Measurements from ENCODE around the gene TP53BP2.
"Not testable (repeated sequence)": the region's sequence is repeated elsewhere in the genome, so short reads cannot be mapped to it uniquely, and the experiment has no call there.

Gene TP53BP2

DNA sequence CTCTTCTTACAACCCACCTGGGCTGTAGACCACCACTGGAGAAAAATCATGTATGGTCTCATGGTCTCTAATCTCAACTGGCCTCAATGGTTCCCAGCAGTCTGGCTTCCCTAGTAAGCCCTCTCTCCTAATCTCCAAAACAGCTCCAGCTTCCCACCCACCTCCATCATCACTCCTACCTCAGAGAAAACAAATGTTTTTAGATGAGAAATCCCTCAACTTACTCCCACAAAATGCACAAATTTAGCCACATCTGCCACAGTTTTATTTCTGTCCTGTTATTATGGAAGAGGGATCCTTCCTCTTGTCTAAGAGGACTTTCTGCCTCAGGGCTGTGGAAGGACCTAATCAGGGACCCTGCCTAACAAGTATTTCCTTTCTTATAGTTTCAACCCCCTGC, 32.1 kb downstream of the TP53BP2 start:
- Histone ChIP-seq H3K79me2 (no peaks in the 10 kb centered on the region), H3K4me2 (ENCODE audit: low read length) (no peak overlapping the region), H3K27ac (no peak overlapping the region), H3K9ac (no peak overlapping the region), H3K4me1 (no peaks in the 10 kb centered on the region), H3K36me3 (ENCODE audit: control insufficient read depth, insufficient read depth, low read length) (no peaks in the 10 kb centered on the region), H3K4me3 (ENCODE audit: low read depth, low read length) (no peak overlapping the region), H3K27me3 (ENCODE audit: control insufficient read depth, insufficient read depth, low read length) (no peaks in the 10 kb centered on the region), H3K9me3 (ENCODE audit: control insufficient read depth, low read length) (no peaks in the 10 kb centered on the region), H2AFZ (no peak overlapping the region)
- TF ChIP-seq, protein P1, sequence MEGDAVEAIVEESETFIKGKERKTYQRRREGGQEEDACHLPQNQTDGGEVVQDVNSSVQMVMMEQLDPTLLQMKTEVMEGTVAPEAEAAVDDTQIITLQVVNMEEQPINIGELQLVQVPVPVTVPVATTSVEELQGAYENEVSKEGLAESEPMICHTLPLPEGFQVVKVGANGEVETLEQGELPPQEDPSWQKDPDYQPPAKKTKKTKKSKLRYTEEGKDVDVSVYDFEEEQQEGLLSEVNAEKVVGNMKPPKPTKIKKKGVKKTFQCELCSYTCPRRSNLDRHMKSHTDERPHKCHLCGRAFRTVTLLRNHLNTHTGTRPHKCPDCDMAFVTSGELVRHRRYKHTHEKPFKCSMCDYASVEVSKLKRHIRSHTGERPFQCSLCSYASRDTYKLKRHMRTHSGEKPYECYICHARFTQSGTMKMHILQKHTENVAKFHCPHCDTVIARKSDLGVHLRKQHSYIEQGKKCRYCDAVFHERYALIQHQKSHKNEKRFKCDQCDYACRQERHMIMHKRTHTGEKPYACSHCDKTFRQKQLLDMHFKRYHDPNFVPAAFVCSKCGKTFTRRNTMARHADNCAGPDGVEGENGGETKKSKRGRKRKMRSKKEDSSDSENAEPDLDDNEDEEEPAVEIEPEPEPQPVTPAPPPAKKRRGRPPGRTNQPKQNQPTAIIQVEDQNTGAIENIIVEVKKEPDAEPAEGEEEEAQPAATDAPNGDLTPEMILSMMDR (IDR thresholded peaks at IDR 0.05): no peak

DNA sequence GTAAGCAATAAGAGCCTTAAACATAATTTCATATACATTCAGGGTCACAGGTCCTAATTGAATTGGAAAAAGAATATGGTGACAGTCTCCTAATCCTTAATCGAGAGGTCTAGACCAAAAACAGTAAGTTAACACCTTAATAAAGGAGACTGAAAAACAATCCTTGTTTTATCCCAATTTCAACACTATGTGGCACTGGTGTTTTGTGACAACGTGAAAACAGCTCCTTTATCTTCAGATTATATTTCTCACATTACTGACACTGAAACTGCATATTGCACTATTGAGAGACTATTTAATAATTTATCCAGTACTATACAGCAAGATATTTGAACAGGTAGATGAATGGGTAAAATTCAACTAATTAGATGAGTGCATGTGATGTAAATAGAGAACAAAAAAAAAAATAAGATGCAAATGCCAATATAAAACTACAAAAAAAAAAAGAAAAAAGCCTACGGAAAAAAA, 34.1 kb downstream of the TP53BP2 start:
- Histone ChIP-seq H3K4me1 (no peaks in the 10 kb centered on the region), H3K27ac (no peak overlapping the region), H3K9ac (no peak overlapping the region), H3K36me3 (ENCODE audit: control insufficient read depth, insufficient read depth, low read length) (no peaks in the 10 kb centered on the region), H3K9me3 (ENCODE audit: control insufficient read depth, low read length) (no peaks in the 10 kb centered on the region), H3K4me2 (ENCODE audit: low read length) (no peak overlapping the region), H2AFZ (no peak overlapping the region), H3K4me3 (ENCODE audit: low read depth, low read length) (no peak overlapping the region), H3K79me2 (no peaks in the 10 kb centered on the region), H3K27me3 (ENCODE audit: control insufficient read depth, insufficient read depth, low read length) (no peaks in the 10 kb centered on the region)
- TF ChIP-seq, protein P1 (IDR thresholded peaks at IDR 0.05): peak; percentile 44

DNA sequence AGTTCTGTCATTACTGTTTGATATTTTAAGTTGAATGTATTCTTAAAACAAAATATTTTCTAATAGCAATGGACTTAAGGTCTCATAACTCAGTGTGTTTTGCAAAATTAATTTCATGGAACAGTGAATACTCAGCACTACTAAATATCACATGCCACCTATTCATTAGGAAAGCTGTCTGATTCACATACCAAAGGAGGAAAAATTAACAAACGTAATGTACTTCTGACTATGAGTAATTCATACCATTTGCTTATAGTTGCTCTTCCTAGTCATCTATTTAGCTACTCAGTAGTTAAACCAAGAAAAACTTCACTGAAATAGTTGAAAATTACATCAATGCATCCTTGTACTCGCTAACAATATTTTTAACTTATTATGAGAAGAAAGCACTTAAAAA, 35.2 kb downstream of the TP53BP2 start:
- Histone ChIP-seq H3K4me2 (ENCODE audit: low read length) (no peak overlapping the region), H3K4me3 (ENCODE audit: low read depth, low read length) (no peak overlapping the region), H3K9ac (no peak overlapping the region), H3K4me1 (no peaks in the 10 kb centered on the region), H3K27me3 (ENCODE audit: control insufficient read depth, insufficient read depth, low read length) (no peaks in the 10 kb centered on the region), H3K27ac (no peak overlapping the region), H2AFZ (no peak overlapping the region), H3K79me2 (no peaks in the 10 kb centered on the region), H3K9me3 (ENCODE audit: control insufficient read depth, low read length) (no peaks in the 10 kb centered on the region), H3K36me3 (ENCODE audit: control insufficient read depth, insufficient read depth, low read length) (no peaks in the 10 kb centered on the region)
- TF ChIP-seq, protein P1 (IDR thresholded peaks at IDR 0.05): no peak

DNA sequence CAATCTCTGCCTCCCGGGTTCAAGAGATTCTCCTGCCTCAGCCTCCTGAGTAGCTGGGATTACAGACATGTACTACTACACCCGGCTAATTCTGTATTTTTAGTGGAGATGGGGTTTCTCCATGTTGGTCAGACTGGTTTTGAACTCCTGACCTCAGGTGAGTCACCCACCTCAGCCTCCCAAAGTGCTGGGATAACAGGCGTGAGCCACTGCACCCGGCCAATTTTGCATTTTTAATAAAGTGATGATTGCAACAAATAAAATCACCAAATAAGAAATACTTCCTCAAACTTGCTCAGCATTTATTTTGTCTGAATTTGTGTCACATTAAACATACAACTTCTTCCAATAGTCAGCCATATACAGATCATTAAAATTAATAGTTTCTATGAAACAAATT, 35.8 kb downstream of the TP53BP2 start:
- H3K4me1 ChIP-seq; H3K4me3 ChIP-seq (ENCODE audit: low read depth, low read length); H3K9ac ChIP-seq; H3K36me3 ChIP-seq (ENCODE audit: control insufficient read depth, insufficient read depth, low read length); H3K79me2 ChIP-seq; H3K27me3 ChIP-seq (ENCODE audit: control insufficient read depth, insufficient read depth, low read length); H2AFZ ChIP-seq; H3K4me2 ChIP-seq (ENCODE audit: low read length); H3K27ac ChIP-seq; H3K9me3 ChIP-seq (ENCODE audit: control insufficient read depth, low read length): not testable (repeated sequence)

- H2AFZ ChIP-seq: no peak overlapping the region
- H3K79me2 ChIP-seq: no peaks in the 10 kb centered on the region
- H3K27me3 ChIP-seq (ENCODE audit: control insufficient read depth, insufficient read depth, low read length): no peaks in the 10 kb centered on the region
- no peaks in the 10 kb centered on the region for H3K9me3 ChIP-seq (ENCODE audit: control insufficient read depth, low read length)
- no peak overlapping the region for H3K9ac ChIP-seq
- no peaks in the 10 kb centered on the region for H3K4me1 ChIP-seq
- TF ChIP-seq, protein P1 (IDR thresholded peaks at IDR 0.05): no peak
- H3K4me2 ChIP-seq (ENCODE audit: low read length): no peak overlapping the region
- H3K4me3 ChIP-seq (ENCODE audit: low read depth, low read length): no peak overlapping the region
- H3K27ac ChIP-seq: no peak overlapping the region
- no peaks in the 10 kb centered on the region for H3K36me3 ChIP-seq (ENCODE audit: control insufficient read depth, insufficient read depth, low read length)
These were observed 42.5 kb downstream of the TP53BP2 start for GRCh38 chr1:223803211-223803610.
